Muscle of leg (tissue), 11 donors: ENCODE data around the gene TAP1. TPM values are rescaled to one million over a fixed set of nuclear protein-coding genes. Genes with fewer than 3 reads are reported as not detected.
A peak's percentile ranks its signal among the peaks of the same experiment; 100 is the strongest.

ENCODE experiments used
- DNase-seq: peaks from one replicate; pipeline ENCODE4 v3.0.0; 2013
- H3K27ac ChIP-seq: one replicate; pipeline ENCODE4 v1.5.1; 2013; ENCODE audit warnings: mild to moderate bottlenecking, low read length, control low read depth
- H3K27me3 ChIP-seq: one replicate; pipeline ENCODE4 v1.6.1; 2013; ENCODE audit warnings: low read length; ENCODE audit not compliant: control insufficient read depth, insufficient read depth
- H3K36me3 ChIP-seq: one replicate; pipeline ENCODE4 v1.6.1; 2013; ENCODE audit warnings: low read length; ENCODE audit not compliant: control insufficient read depth, insufficient read depth
- H3K4me1 ChIP-seq: one replicate; pipeline ENCODE4 v1.6.1; 2013; ENCODE audit warnings: low read length; ENCODE audit not compliant: control insufficient read depth, insufficient read depth
- H3K4me3 ChIP-seq: one replicate; pipeline ENCODE4 v1.5.1; 2013; ENCODE audit warnings: low read length, control low read depth
- H3K9me3 ChIP-seq: replicated peaks from 2 replicates; pipeline ENCODE4 v1.6.1; 2013; ENCODE audit warnings: low read depth, low read length; ENCODE audit not compliant: control insufficient read depth
- WGBS: methylation state at CpG from one replicate; pipeline ENCODE4 v1.1.5; 2013; ENCODE audit warnings: missing lambda C conversion rate; ENCODE audit not compliant: insufficient coverage; 5-methylcytosine and 5-hydroxymethylcytosine counted together
- polyA plus RNA-seq, 8 donors: library from polyadenylated mRNA; unstranded; fragments of 120-200 nt; gene quantifications; one replicate each; pipeline versions ENCODE4 v1.2.1 to v1.2.3, GENCODE V29; 2013; ENCODE audit warnings: inconsistent platforms in 1 of 8, low replicate concordance in 1 of 8; ENCODE audit not compliant: insufficient read length in 8 of 8, insufficient read depth in 1 of 8
- total RNA-seq: library from RNA; stranded (reverse); fragments of 120-200 nt; gene quantifications from one replicate; pipeline ENCODE4 v1.2.4, GENCODE V29; 2013

Gene TAP1
- total and polyA plus RNA-seq, 9 donors = 6.2 to 11.0 (median 8.2) TPM

- no peak overlapping the region for H3K4me3 ChIP-seq
- no peaks in the 10 kb centered on the region for H3K4me1 ChIP-seq
- 64% methylated on average over 7 of the region's 10 CpGs for WGBS
- no peak for DNase-seq
- no peaks in the 10 kb centered on the region for H3K9me3 ChIP-seq
- no peak overlapping the region for H3K27ac ChIP-seq
- H3K36me3 ChIP-seq = no peaks in the 10 kb centered on the region
- peaks cover 35% of the 10 kb centered on the region for H3K27me3 ChIP-seq
Observed at GRCh38 chr6:32865724-32866443, 12.4 kb upstream of the TAP1 start.

DNA sequence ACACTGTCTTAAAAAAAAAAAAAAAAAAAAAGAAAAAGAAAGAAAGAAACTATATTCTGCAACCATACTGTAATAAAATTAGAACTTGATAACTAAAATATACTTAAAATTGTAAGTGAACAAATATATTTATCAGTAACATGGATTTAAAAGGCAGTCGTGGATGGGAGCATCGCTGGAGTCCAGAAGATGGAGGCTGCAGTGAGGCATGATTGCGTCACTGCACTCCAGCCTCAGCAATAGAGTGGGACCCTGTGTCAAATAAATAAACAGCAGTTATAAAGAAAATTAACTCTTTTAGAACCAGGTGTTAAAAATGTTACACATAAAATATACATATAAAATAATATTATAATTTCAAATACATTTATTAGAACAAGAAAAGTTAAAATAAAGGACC lies 9.2 kb upstream of the TAP1 start:
- no CpG with 5 or more reads among the region's 3 CpGs for WGBS
- Histone ChIP-seq H3K36me3 (peaks cover 18% of the 10 kb centered on the region), H3K4me1 (no peaks in the 10 kb centered on the region), H3K27ac (no peak overlapping the region), H3K4me3 (no peak overlapping the region), H3K27me3 (peaks cover 41% of the 10 kb centered on the region), H3K9me3 (no peaks in the 10 kb centered on the region)
- DNase-seq = no peak

DNA sequence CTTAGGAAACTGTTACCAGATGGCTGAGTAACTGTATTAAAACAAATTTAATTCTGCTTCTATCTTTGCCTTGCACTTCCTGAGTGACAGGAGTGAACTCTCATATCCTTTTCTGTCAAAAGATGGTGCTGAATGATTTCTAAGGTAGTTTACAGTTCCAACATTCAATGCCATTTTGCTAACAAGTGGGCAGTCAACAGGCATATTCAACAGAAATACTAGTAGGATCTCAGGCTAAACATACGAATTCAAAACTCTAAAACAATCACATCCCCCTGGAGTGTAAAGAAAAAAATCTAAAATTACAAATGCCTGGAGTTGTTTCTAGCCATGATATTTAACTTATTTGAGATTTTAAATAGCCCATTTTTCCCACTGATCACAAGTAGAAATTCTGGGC lies 7.2 kb upstream of the TAP1 start:
- no peaks in the 10 kb centered on the region for H3K9me3 ChIP-seq
- DNase-seq = no peak
- no peak overlapping the region for H3K27ac ChIP-seq
- peaks cover 22% of the 10 kb centered on the region for H3K36me3 ChIP-seq
- no CpG with 5 or more reads among the region's 1 CpG for WGBS
- peaks cover 37% of the 10 kb centered on the region for H3K27me3 ChIP-seq
- H3K4me3 ChIP-seq = no peak overlapping the region
- H3K4me1 ChIP-seq = no peaks in the 10 kb centered on the region

DNA sequence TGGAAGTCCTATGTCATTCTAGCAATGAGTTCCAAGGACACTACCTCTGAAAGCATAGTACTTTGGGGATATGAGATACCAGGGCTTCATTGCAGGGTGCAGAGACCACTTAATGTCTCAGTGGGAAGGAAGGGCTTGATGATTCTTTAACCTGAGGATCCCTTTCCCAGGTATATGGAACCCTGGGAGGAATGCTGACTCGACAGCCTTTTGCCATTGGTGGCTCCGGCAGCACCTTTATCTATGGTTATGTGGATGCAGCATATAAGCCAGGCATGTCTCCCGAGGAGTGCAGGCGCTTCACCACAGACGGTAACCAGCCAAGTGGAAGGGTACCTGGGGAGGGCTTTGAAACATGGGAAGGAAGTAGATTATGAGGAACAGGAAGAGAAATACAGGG lies 4.7 kb upstream of the TAP1 start:
- Histone ChIP-seq H3K36me3 (peaks cover 22% of the 10 kb centered on the region), H3K4me1 (peaks cover 9% of the 10 kb centered on the region), H3K27me3 (peaks cover 39% of the 10 kb centered on the region), H3K9me3 (no peaks in the 10 kb centered on the region), H3K27ac (no peak overlapping the region), H3K4me3 (no peak overlapping the region)
- no peak for DNase-seq
- 84% methylated on average over 5 of the region's 5 CpGs for WGBS

GRCh38 chr6:32857156-32857891 lies 3.8 kb upstream of the TAP1 start:
- Histone ChIP-seq H3K4me1 (peaks cover 17% of the 10 kb centered on the region), H3K27ac (no peak overlapping the region), H3K4me3 (no peak overlapping the region), H3K9me3 (no peaks in the 10 kb centered on the region), H3K36me3 (peaks cover 22% of the 10 kb centered on the region), H3K27me3 (peaks cover 40% of the 10 kb centered on the region)
- no peak for DNase-seq
- 83% methylated on average over 9 of the region's 14 CpGs for WGBS

- H3K36me3 ChIP-seq = peaks cover 36% of the 10 kb centered on the region
- WGBS = 81% methylated on average over 2 of the region's 8 CpGs
- H3K4me1 ChIP-seq = peaks cover 23% of the 10 kb centered on the region
- H3K27ac ChIP-seq = no peak overlapping the region
- no peak for DNase-seq
- H3K9me3 ChIP-seq = no peaks in the 10 kb centered on the region
- H3K4me3 ChIP-seq = no peak overlapping the region
- peaks cover 41% of the 10 kb centered on the region for H3K27me3 ChIP-seq
Observed at GRCh38 chr6:32855467-32856174, 2.1 kb upstream of the TAP1 start.

DNA sequence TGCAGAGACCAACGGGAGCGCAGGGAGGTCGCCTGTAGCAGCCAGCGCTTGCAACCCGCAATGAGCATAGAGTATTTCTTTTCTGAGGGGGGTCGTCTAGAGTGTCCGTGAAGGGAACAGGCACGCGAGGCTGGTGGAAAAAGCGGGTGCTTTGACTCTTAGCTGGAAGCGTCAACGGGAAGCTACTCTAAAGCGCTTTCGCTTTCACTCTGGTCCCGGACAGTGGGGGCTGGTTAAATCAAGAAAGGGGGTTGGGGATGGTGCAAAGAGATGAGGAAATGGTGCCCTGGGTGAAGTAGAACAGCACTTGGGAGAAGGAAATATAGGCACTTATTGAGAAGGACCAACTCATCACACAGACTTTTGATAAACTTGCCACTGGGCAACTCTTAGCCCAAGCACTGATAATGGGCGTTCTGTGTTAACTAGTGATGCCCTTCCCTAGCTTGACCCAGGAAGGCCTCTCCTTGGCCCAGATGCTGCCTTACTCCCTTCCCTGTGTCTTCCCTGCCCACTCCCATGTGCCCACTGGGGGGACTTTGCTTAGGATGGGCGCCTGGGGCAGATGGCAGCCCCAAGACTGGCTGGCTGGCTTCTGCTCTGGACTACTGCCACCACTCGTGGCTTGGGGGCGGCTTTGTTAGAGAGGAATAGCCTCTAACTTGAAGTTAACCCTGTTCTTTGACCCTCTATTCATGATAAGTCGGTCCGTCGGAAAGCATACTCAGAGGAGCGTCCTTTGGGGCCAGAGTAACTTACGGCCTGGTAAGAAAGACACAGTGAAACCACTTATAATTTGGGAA lies 1.1 kb upstream of the TAP1 start:
- H3K4me1 ChIP-seq = peaks cover 23% of the 10 kb centered on the region

GRCh38 chr6:32852844-32853540 lies 512 bp downstream of the TAP1 start:
- 2% methylated on average over 41 of the region's 41 CpGs for WGBS

More for the DNA sequence above, 1.1 kb upstream of the TAP1 start:
- DNase-seq = peak; percentile 69
- WGBS = 10% methylated on average over 18 of the region's 24 CpGs
- no peaks in the 10 kb centered on the region for H3K9me3 ChIP-seq
- H3K36me3 ChIP-seq = peaks cover 46% of the 10 kb centered on the region
- peak overlapping the region; percentile 64 for H3K4me3 ChIP-seq
- peak overlapping the region; percentile 99 for H3K27ac ChIP-seq
- H3K27me3 ChIP-seq = peaks cover 38% of the 10 kb centered on the region

GRCh38 chr6:32852018-32852843 lies 1.3 kb downstream of the TAP1 start:
- 43% methylated on average over 11 of the region's 23 CpGs for WGBS
- Histone ChIP-seq H3K9me3 (no peaks in the 10 kb centered on the region), H3K36me3 (peaks cover 48% of the 10 kb centered on the region), H3K4me3 (peak overlapping the region; percentile 64), H3K27ac (peak overlapping the region; percentile 99), H3K27me3 (peaks cover 27% of the 10 kb centered on the region), H3K4me1 (peaks cover 23% of the 10 kb centered on the region)
- DNase-seq = peak; percentile 22

More at GRCh38 chr6:32852844-32853540, 512 bp downstream of the TAP1 start:
- H3K27me3 ChIP-seq = peaks cover 28% of the 10 kb centered on the region
- peak overlapping the region; percentile 99 for H3K27ac ChIP-seq
- no peaks in the 10 kb centered on the region for H3K9me3 ChIP-seq
- peaks cover 44% of the 10 kb centered on the region for H3K36me3 ChIP-seq
- DNase-seq = peak; percentile 37
- peaks cover 23% of the 10 kb centered on the region for H3K4me1 ChIP-seq
- H3K4me3 ChIP-seq = peak overlapping the region; percentile 64
